HG03025 (cell line): ENCODE measurements around the gene TANGO6.
"Not testable (repeated sequence)": the region's sequence is repeated elsewhere in the genome, so short reads cannot be mapped to it uniquely, and the experiment has no call there.

Experiments
- ATAC-seq: cut with Tn5 transposase; IDR thresholded peaks from one replicate; pipeline ENCODE4 v1.9.1; 2021; ENCODE audit warnings: mild to moderate bottlenecking, moderate library complexity; ENCODE audit not compliant: unreplicated experiment, low FRiP score

TANGO6 gene

GRCh38 chr16:68843482-68844210 lies at the start of gene TANGO6:
Gene TANGO6 (plus strand): TSS chr16:68843531. CDS start chr16:68843618, 87 bp downstream.
- ATAC-seq, result peak; percentile 79

DNA sequence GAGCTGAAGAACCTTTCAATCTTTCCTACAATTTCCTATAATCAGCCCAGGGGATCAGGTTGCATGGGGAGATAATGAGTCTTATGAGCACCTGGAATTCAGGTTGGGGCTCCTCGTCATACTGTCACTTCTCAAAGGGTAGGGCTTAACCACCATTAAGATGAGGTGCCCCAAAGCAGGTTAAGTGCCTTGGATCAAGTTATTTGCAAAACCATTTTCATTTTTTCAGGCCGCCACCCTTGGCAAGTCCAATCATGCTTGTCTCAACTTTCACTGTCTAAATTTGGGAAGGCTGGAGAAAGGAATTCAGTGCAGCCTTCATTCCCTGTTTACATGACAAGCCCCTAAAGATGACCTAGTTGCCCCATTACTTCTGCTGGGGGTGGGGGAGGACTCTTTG lies 44.9 kb upstream of the TANGO6 start:
- ATAC-seq, result no peak

DNA sequence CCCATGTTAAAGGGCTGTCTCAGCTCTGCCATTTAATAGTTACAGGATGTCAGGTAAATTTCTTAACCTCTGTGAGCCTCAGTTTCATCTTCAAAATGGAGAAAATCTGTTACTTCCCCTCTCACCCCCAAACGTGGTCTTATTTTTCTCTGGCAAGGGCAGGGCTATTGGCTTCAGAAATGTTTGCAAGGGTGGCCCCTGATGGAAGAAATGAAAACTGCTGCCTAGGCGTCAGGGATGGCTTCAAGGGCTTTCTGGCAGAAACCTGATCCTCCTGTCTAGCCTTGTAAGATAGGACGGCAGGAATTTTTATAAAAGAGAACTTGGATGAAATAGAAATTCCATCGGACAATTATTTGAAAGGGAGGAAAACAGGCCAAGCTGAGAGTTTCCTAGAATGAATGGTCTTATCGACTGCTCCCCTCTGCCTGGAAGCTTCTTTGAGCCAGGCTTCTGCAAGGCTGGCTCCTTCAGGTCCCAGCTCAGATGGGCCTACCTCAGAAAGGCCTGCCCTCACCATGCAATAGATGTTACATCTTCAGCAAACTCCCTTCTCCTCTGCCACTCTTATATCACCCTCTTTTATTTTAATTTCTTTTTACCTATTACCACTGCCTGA lies 43.0 kb upstream of the TANGO6 start:
- ATAC-seq, result no peak

DNA sequence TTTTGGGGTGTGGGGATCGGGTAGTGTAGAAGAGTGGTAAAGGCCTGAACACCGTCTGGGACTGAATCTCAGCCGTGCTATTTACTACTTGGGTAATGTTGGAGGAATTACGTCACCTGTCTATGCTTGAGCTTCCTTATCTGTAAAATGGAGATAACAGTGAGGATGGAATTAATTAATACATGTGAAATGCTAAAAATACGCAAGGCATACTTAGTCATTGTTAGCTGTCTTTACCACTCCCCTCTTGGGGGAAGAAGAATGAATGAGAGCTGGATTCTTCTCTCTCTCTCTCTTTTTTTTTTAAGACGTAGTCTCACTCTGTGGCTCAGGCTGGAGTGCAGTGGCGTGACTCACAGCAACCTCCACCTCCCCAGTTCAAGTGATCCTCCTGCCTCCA lies 41.1 kb upstream of the TANGO6 start:
- no peak for ATAC-seq

DNA sequence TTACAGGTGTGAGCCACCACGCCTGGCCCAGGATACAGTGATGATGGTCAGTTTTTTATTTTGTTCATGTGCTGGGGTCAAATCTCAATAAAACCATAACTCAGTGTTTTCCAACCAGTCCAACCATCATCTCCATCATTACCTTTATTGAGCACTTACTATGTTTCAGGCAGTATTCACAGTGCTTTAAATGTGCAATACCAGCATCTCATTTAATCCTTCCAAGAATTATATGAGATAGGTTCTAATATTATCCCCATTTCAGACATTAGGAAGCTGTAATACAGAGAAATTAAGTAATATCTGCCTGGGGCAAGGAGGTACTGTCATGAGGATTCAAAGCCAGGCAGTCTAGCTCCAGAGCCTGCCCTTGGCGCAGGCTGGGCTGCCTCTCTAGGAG lies 36.9 kb upstream of the TANGO6 start:
- ATAC-seq, result no peak

GRCh38 chr16:68806981-68807380 lies 36.4 kb upstream of the TANGO6 start:
- no peak for ATAC-seq

DNA sequence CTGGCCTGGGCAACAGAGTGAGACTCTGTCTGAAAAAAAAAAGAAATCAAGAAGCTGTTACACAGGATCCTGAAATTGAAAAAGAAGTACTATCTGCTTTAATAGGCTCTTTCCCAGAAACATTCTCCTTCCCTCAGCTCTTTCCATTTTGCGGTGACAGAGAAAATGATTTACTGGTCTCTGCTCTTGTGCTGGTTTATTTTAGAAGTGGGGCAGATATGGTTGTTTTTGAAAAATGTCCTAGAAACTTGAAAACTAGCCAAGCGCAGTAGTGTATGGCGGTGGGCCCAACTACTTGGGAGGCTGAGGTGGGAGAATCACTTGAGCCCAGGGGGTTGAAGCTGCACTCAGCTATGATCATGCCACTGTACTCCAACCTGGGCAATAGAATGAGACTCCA lies 28.8 kb upstream of the TANGO6 start:
- ATAC-seq, result no peak

DNA sequence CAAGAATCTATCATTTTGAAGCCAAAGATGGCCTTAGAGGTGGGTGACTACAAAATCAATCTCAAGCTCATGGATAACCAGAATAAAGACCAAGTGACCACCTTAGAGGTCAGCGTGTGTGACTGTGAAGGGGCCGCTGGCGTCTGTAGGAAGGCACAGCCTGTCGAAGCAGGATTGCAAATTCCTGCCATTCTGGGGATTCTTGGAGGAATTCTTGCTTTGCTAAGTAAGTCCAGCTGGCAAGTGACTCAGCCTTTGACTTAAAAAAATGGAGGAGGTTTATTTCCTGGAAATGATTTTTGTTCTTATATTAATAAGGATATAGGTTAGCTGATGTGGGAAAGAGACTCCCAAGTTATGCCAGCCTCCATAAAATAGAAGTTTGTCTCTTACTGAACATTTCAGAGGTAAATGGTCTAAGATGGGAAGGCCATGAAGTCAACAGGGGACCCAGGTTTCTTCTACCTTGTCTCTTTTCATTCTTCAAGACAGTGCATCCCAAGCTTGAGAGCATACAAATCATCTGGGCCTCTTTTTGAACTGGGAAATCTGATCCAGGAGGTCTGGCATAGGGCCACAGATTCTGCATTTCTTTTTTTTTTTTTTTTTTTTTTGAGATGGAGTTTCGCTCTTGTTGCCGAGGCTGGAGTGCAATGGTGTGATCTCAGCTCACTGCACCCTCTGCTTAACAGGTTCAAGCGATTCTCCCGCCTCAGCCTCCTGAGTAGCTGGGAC lies 19.8 kb upstream of the TANGO6 start:
- no peak for ATAC-seq

GRCh38 chr16:68825427-68825826 lies 17.9 kb upstream of the TANGO6 start:
- no peak for ATAC-seq

DNA sequence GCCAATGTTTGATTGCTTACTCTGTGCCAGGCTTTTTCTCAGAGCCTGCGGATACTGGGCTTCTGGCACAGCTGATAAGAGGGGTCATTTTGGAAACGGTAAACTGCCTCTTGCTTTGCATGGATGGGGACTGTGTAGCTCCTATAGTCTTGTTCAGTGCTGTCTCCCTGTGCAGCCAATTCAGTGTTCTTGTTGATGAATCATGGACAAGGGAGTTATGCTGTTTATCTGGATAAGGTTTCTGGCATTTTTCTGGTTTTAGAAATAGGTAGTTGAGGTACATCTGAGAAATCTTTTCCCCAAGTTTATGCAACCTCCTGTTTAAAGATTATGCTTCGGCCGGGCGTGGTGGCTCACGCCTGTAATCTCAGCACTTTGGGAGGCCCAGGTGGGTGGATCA lies 16.7 kb upstream of the TANGO6 start:
- no peak for ATAC-seq

GRCh38 chr16:68833251-68833650 lies 10.1 kb upstream of the TANGO6 start:
- no peak for ATAC-seq

DNA sequence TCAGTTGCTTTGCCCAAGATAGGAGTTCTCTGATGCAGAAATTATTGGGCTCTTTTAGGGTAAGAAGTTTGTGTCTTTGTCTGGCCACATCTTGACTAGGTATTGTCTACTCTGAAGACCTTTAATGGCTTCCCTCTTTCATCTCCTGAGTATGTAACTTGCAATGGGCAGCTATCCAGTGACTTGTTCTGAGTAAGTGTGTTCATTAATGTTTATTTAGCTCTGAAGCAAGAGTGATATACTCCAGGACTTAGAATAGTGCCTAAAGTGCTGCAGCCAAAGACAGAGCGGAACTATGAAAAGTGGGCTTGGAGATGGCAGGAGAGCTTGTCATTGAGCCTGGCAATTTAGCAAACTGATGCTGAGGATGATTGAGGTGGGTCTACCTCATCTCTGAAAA lies 8.8 kb upstream of the TANGO6 start:
- ATAC-seq, result no peak

- no peak for ATAC-seq
Measured at GRCh38 chr16:68835970-68836369, 7.4 kb upstream of the TANGO6 start.

GRCh38 chr16:68839831-68840230 lies 3.5 kb upstream of the TANGO6 start:
- ATAC-seq, result no peak

GRCh38 chr16:68842964-68843481 lies 308 bp upstream of the TANGO6 start:
- ATAC-seq, result not testable (repeated sequence)

- no peak for ATAC-seq
Measured at GRCh38 chr16:68844211-68844564, 857 bp downstream of the TANGO6 start.

DNA sequence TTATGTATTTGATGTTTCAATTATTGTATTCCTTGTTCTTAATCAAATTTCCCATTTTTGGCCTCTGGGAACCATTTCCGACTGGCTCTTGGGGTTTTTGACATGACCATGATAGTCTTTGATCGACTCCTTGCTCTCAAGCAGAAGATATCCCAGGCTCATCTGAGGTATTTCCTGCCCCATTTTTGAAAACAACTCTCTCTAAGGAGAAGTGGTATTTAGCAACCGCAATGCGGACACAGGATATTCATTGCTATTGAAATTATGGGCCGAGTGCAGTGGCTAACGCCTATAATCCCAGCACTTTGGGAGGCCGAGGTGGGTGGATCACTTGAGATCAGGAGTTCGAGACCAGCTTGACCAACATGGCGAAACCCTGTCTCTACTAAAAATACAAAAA lies 5.5 kb downstream of the TANGO6 start:
- no peak for ATAC-seq

GRCh38 chr16:68850481-68850880 lies 7.2 kb downstream of the TANGO6 start:
- no peak for ATAC-seq

DNA sequence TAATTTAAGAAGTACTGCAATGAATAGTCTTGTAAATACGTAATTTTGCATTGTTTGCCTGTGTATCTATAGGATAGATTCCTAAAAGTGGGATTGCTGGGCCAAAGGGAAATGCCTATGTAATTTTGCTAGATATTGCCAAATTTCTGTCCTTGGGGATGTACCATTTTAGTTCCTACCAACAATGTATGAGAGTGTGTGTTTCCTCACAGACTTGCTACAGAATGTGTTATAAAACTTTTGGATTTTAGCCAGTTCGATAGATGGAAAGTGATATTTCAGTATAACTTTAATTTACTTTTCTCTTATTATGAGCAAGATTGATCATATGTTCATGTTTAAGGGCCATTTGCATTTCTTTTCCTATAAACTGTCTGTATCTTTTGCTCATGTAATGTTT lies 8.3 kb downstream of the TANGO6 start:
- no peak for ATAC-seq

GRCh38 chr16:68857479-68857878 lies 14.1 kb downstream of the TANGO6 start:
- no peak for ATAC-seq

GRCh38 chr16:68859828-68860227 lies 16.5 kb downstream of the TANGO6 start:
- ATAC-seq, result no peak
